ENCODE data around the gene GRID2. TPM values are rescaled to one million over a fixed set of nuclear protein-coding genes. Genes with fewer than 3 reads are reported as not detected.

GRID2 gene
- polyA plus RNA-seq, 1 donor (not counting 4 experiments of a cell fraction or from before 2014, with no cell fraction given) = not detected

DNA sequence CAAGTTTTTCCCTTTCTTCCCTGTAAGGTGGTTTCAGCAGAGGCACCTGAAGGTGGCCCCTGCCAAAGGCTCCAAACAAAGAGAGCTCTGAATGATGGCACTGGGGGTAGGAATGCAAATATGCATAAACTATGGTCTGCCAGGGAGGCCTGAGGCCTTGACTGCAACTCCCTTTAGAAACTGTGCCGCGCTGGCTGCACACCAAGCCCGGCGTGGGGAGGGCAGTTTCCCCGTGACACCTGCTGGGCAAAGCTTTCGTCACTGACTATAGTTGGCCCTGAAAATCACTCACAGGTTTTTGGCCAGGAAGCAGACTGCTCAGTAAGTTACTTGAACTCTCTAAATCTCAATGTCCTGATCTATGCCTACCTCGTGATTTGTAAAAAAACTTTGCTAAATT lies 1427.0 kb downstream of the GRID2 start:
- DNase-seq (ENCODE audit: low read depth, low spot score) = no peak
- no peaks in the 10 kb centered on the region for H3K9me1 ChIP-seq (ENCODE audit: control insufficient read depth, extremely low read depth, insufficient read depth, low read length)
- no peaks in the 10 kb centered on the region for H3K9me3 ChIP-seq (ENCODE audit: control insufficient read depth, low read depth, low read length)
- TF ChIP-seq, protein P1, sequence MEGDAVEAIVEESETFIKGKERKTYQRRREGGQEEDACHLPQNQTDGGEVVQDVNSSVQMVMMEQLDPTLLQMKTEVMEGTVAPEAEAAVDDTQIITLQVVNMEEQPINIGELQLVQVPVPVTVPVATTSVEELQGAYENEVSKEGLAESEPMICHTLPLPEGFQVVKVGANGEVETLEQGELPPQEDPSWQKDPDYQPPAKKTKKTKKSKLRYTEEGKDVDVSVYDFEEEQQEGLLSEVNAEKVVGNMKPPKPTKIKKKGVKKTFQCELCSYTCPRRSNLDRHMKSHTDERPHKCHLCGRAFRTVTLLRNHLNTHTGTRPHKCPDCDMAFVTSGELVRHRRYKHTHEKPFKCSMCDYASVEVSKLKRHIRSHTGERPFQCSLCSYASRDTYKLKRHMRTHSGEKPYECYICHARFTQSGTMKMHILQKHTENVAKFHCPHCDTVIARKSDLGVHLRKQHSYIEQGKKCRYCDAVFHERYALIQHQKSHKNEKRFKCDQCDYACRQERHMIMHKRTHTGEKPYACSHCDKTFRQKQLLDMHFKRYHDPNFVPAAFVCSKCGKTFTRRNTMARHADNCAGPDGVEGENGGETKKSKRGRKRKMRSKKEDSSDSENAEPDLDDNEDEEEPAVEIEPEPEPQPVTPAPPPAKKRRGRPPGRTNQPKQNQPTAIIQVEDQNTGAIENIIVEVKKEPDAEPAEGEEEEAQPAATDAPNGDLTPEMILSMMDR (optimal IDR thresholded peaks at IDR 0.05 in 1 of 3, IDR thresholded peaks at IDR 0.05 in 1 of 3, conservative IDR thresholded peaks at IDR 0.05 in 1 of 3; ENCODE audit: extremely low read depth in 1 of 3, insufficient read depth in 2 of 3, low read length in 3 of 3) = no peak
- no peak for TF ChIP-seq EZH2 (IDR thresholded peaks at IDR 0.05; ENCODE audit: low read length)
- H3K36me3 ChIP-seq (ENCODE audit: control insufficient read depth in 2 of 2, extremely low read depth in 1 of 2, insufficient read depth in 2 of 2, low read length in 2 of 2) = no peaks in the 10 kb centered on the region
- dilution Hi-C loops (cut with MboI; ENCODE audit: extremely low pct_ligation_motif_present, low sequenced_read_pairs) = no loop called here
- H3K4me2 ChIP-seq (ENCODE audit: control insufficient read depth, extremely low read depth, insufficient read depth, low read depth, low read length) = no peak overlapping the region
- H3K79me2 ChIP-seq (ENCODE audit: control insufficient read depth, insufficient read depth, low read length) = no peaks in the 10 kb centered on the region
- H2AFZ ChIP-seq (ENCODE audit: control insufficient read depth, low read length) = no peak overlapping the region
- FAIRE-seq = no peak
- H3K27ac ChIP-seq (ENCODE audit: control insufficient read depth, insufficient read depth, low read length) = no peak overlapping the region
- H3K9ac ChIP-seq (ENCODE audit: control insufficient read depth, extremely low read depth, insufficient read depth, low read length) = no peak overlapping the region
- H3K4me1 ChIP-seq (ENCODE audit: control insufficient read depth, extremely low read depth, insufficient read depth, low read length) = no peaks in the 10 kb centered on the region
- H4K20me1 ChIP-seq (ENCODE audit: control insufficient read depth, extremely low read depth, insufficient read depth, low read length) = no peaks in the 10 kb centered on the region
- H3K27me3 ChIP-seq (ENCODE audit: control insufficient read depth, extremely low read depth, insufficient read depth, low read length) = no peaks in the 10 kb centered on the region
- H3K4me3 ChIP-seq (ENCODE audit: control insufficient read depth in 2 of 3, extremely low read depth in 1 of 3, insufficient read depth in 2 of 3, low read depth in 1 of 3, low read length in 3 of 3) = no peak overlapping the region

DNA sequence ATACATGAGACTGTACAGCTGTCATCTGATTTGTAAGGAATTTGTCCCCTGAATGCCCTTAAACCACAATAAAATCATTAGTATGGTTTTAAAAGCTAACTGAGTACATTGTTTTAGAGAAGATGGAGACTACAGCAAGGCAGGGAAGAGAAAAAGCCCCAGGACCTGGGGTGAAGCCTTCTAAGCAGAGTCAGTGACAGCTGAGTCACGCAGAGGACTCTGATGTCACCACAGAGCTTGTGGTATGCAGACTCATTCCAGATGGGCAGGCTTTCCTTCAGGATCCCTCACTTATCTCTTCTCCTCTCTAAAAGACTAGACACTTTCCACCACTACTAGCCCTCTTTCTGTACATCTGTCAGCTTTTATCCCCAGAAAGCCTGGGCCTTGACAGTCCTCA lies 1427.7 kb downstream of the GRID2 start:
- no peaks in the 10 kb centered on the region for H3K9me3 ChIP-seq (ENCODE audit: control insufficient read depth, low read depth, low read length)
- dilution Hi-C loops (cut with MboI; ENCODE audit: extremely low pct_ligation_motif_present, low sequenced_read_pairs) = no loop called here
- no peaks in the 10 kb centered on the region for H3K27me3 ChIP-seq (ENCODE audit: control insufficient read depth, extremely low read depth, insufficient read depth, low read length)
- TF ChIP-seq, protein P1 (optimal IDR thresholded peaks at IDR 0.05 in 1 of 3, IDR thresholded peaks at IDR 0.05 in 1 of 3, conservative IDR thresholded peaks at IDR 0.05 in 1 of 3; ENCODE audit: extremely low read depth in 1 of 3, insufficient read depth in 2 of 3, low read length in 3 of 3) = no peak
- no peak for TF ChIP-seq EZH2 (IDR thresholded peaks at IDR 0.05; ENCODE audit: low read length)
- no peaks in the 10 kb centered on the region for H3K36me3 ChIP-seq (ENCODE audit: control insufficient read depth in 2 of 2, extremely low read depth in 1 of 2, insufficient read depth in 2 of 2, low read length in 2 of 2)
- H3K4me1 ChIP-seq (ENCODE audit: control insufficient read depth, extremely low read depth, insufficient read depth, low read length) = no peaks in the 10 kb centered on the region
- H3K27ac ChIP-seq (ENCODE audit: control insufficient read depth, insufficient read depth, low read length) = no peak overlapping the region
- H3K4me3 ChIP-seq (ENCODE audit: control insufficient read depth in 2 of 3, extremely low read depth in 1 of 3, insufficient read depth in 2 of 3, low read depth in 1 of 3, low read length in 3 of 3) = no peak overlapping the region
- H4K20me1 ChIP-seq (ENCODE audit: control insufficient read depth, extremely low read depth, insufficient read depth, low read length) = no peaks in the 10 kb centered on the region
- H3K9ac ChIP-seq (ENCODE audit: control insufficient read depth, extremely low read depth, insufficient read depth, low read length) = no peak overlapping the region
- H3K9me1 ChIP-seq (ENCODE audit: control insufficient read depth, extremely low read depth, insufficient read depth, low read length) = no peaks in the 10 kb centered on the region
- FAIRE-seq = no peak
- H3K4me2 ChIP-seq (ENCODE audit: control insufficient read depth, extremely low read depth, insufficient read depth, low read depth, low read length) = no peak overlapping the region
- H2AFZ ChIP-seq (ENCODE audit: control insufficient read depth, low read length) = no peak overlapping the region
- H3K79me2 ChIP-seq (ENCODE audit: control insufficient read depth, insufficient read depth, low read length) = no peaks in the 10 kb centered on the region
- DNase-seq (ENCODE audit: low read depth, low spot score) = no peak
